Adrenal gland (tissue), 5 donors: ENCODE measurements around the gene KLHL29.

Source experiments
- CTCF ChIP-seq, 6 experiments: fragments of 450-650 bp in 4 of 6; fragments of 200-600 bp in 2 of 6; sonication (generic) in 1 of 6; IDR thresholded peaks; 1 replicate in 5 of 6; 2 replicates in 1 of 6; pipeline versions ENCODE4 v1.5.1 to v1.8.0; 2016 to 2021; ENCODE audit warnings: antibody characterized with exemption in 6 of 6, mild to moderate bottlenecking in 2 of 6, moderate library complexity in 1 of 6
- POLR2A ChIP-seq, 2 donors: fragments of 450-650 bp; IDR thresholded peaks; one replicate each; pipeline ENCODE4 v1.6.1; 2017; ENCODE audit warnings: antibody characterized with exemption in 2 of 2, mild to moderate bottlenecking in 2 of 2, moderate library complexity in 1 of 2
- donor health status: DM: no; HTN: no; CAD: no.

DNA sequence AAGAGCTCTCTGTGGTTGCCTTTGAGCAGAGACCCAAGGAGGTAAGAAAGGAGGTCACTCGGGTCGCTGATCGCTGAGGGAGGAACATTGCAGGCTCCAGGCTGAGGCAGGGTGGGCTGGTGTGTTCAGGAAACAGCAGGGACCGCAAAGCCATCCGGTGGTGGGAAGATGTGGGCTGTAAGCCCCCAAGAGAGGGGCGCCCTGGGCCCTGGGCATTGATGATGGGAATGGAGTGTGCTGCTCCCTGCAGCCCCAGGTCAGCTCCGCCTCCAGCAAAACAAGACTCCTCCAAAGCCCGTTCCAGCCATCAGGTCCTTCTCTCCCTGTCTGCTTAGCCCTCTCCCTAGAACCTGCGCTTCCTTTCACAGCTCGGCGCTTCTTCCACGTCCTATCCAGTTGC, 229.7 kb downstream of the KLHL29 start:
- TF ChIP-seq CTCF (IDR thresholded peaks at IDR 0.05) = no peak
- TF ChIP-seq POLR2A (IDR thresholded peaks at IDR 0.05) = no peak
